Lower leg skin (tissue), 3 donors: ENCODE results near the gene LBHD1.
"Not testable (repeated sequence)": the region's sequence is repeated elsewhere in the genome, so short reads cannot be mapped to it uniquely, and the experiment has no call there.

ENCODE experiments used
- CTCF ChIP-seq, 3 donors: fragments of 450-650 bp; IDR thresholded peaks; one replicate each; pipeline ENCODE4 v1.5.1; 2016; ENCODE audit warnings: antibody characterized with exemption in 3 of 3, mild to moderate bottlenecking in 3 of 3, moderate library complexity in 2 of 3
- POLR2A ChIP-seq, 2 donors: fragments of 450-650 bp; IDR thresholded peaks; one replicate each; pipeline ENCODE4 v1.6.1; 2016 to 2017; ENCODE audit warnings: antibody characterized with exemption in 2 of 2, mild to moderate bottlenecking in 1 of 2, moderate library complexity in 1 of 2

GRCh38 chr11:62650283-62650682 lies 21.8 kb downstream of the LBHD1 start:
- TF ChIP-seq CTCF, POLR2A (IDR thresholded peaks at IDR 0.05): not testable (repeated sequence)
